GM12878 (cell line): ENCODE measurements around the gene IFNAR1. TPM values are rescaled to one million over a fixed set of nuclear protein-coding genes. Genes with fewer than 3 reads are reported as not detected.

Experiments used
- ATF3 ChIP-seq: IDR thresholded peaks from 2 replicates; pipeline ENCODE4 v1.6.1; 2011; ENCODE audit warnings: low read depth, mild to moderate bottlenecking, low read length, moderate library complexity, borderline replicate concordance; ENCODE audit errors: extremely low read depth
- EZH2 ChIP-seq: IDR thresholded peaks from 2 replicates; pipeline ENCODE4 v1.6.1; 2012; ENCODE audit warnings: low read depth, mild to moderate bottlenecking, control low read depth, inconsistent platforms, low read length, borderline replicate concordance; ENCODE audit not compliant: control insufficient read depth
- FOXK2 ChIP-seq: fragments of 450-650 bp; IDR thresholded peaks from 2 replicates; pipeline ENCODE4 v1.6.1; 2017; ENCODE audit warnings: mild to moderate bottlenecking, moderate library complexity
- HDAC6 ChIP-seq: fragments of 200-600 bp; sonication (generic); IDR thresholded peaks from one replicate; pipeline ENCODE4 v1.8.0; 2017; ENCODE audit warnings: antibody characterized with exemption; ENCODE audit not compliant: unreplicated experiment
- HDGF ChIP-seq: fragments of 450-650 bp; IDR thresholded peaks from 2 replicates; pipeline ENCODE4 v1.6.1; 2016; ENCODE audit warnings: antibody characterized with exemption
- HSF1 ChIP-seq: fragments of 150-350 bp; IDR thresholded peaks from 2 replicates; pipeline ENCODE4 v1.6.1; 2014; ENCODE audit warnings: mild to moderate bottlenecking, low read depth, low read length
- IKZF1 ChIP-seq: fragments of 450-650 bp; conservative IDR thresholded peaks from 2 replicates; pipeline ENCODE4 v1.6.1; 2017; ENCODE audit warnings: antibody characterized with exemption, mild to moderate bottlenecking
- IKZF2 ChIP-seq, 2 experiments: fragments of 450-650 bp; IDR thresholded peaks; 2 replicates each; pipeline ENCODE4 v1.6.1; 2017; ENCODE audit warnings: mild to moderate bottlenecking in 2 of 2, moderate library complexity in 2 of 2
- IRF4 ChIP-seq: IDR thresholded peaks from 2 replicates; pipeline ENCODE4 v1.6.1; 2011; ENCODE audit warnings: low read depth, low read length
- MLLT1 ChIP-seq: fragments of 450-650 bp; IDR thresholded peaks from 2 replicates; pipeline ENCODE4 v1.6.1; 2016; ENCODE audit warnings: mild to moderate bottlenecking
- NR2C1 ChIP-seq: fragments of 450-650 bp; IDR thresholded peaks from 2 replicates; pipeline ENCODE4 v1.6.1; 2017; ENCODE audit warnings: antibody characterized with exemption, mild to moderate bottlenecking, moderate library complexity
- RAD21 ChIP-seq: IDR thresholded peaks from 2 replicates; pipeline ENCODE4 v1.6.1; 2011; ENCODE audit warnings: mild to moderate bottlenecking, low read depth, low read length, moderate library complexity; ENCODE audit not compliant: insufficient read depth
- RAD51 ChIP-seq: fragments of 450-650 bp; IDR thresholded peaks from 2 replicates; pipeline ENCODE4 v1.6.1; 2016; ENCODE audit warnings: moderate library complexity, mild to moderate bottlenecking, inconsistent platforms
- RCOR1 ChIP-seq: conservative IDR thresholded peaks from 2 replicates; pipeline ENCODE4 v1.6.1; 2012; ENCODE audit warnings: low read depth, low read length, improper control_type of control experiment
- RELB ChIP-seq: fragments of 450-650 bp; IDR thresholded peaks from 2 replicates; pipeline ENCODE4 v1.6.1; 2017; ENCODE audit warnings: low read depth, mild to moderate bottlenecking, moderate library complexity
- RUNX3 ChIP-seq: IDR thresholded peaks from 2 replicates; pipeline ENCODE4 v1.6.1; 2012; ENCODE audit warnings: low read length, inconsistent platforms
- SIX5 ChIP-seq: IDR thresholded peaks from 2 replicates; pipeline ENCODE4 v1.6.1; 2011; ENCODE audit warnings: mild to moderate bottlenecking, low read depth, low read length, moderate library complexity; ENCODE audit not compliant: severe bottlenecking
- SP1 ChIP-seq: IDR thresholded peaks from one replicate; pipeline ENCODE4 v1.6.1; 2011; ENCODE audit warnings: low read depth, low read length
- TCF3 ChIP-seq: IDR thresholded peaks from 2 replicates; pipeline ENCODE4 v1.6.1; 2012; ENCODE audit warnings: low read depth, mild to moderate bottlenecking, low read length, borderline replicate concordance; ENCODE audit not compliant: insufficient read depth
- ZBED1 ChIP-seq: IDR thresholded peaks from 2 replicates; pipeline ENCODE4 v1.6.1; 2016; ENCODE audit warnings: borderline replicate concordance
- ZBTB11 ChIP-seq: fragments of 450-650 bp; formaldehyde crosslinking; IDR thresholded peaks from 2 replicates; pipeline ENCODE4 v1.5.0; 2022; ENCODE audit warnings: mild to moderate bottlenecking, missing genetic modification characterization
- ZNF217 ChIP-seq: fragments of 450-650 bp; IDR thresholded peaks from 2 replicates; pipeline ENCODE4 v1.6.1; 2017; ENCODE audit warnings: antibody characterized with exemption, mild to moderate bottlenecking
- polyA plus RNA-seq, 11 experiments: library from polyadenylated mRNA; depleted of rRNA in 4 of 11; unstranded in 6 of 11; stranded (reverse) in 5 of 11; fragments of >200 nt; fragmentation: Nextera tagmentation in 4 of 11; fragmentation: Illumina TruSeq in 1 of 11; extraction: Ambion mirVana in 4 of 11; extraction: Trizol in 1 of 11; gene quantifications; 1 replicate in 1 of 11; 2 replicates in 10 of 11; pipeline versions ENCODE4 v1.2.1 to v1.2.3, GENCODE V29; 2011 to 2016; ENCODE audit warnings: inconsistent platforms in 2 of 11, missing spikeins in 2 of 11, low read depth in 1 of 11
- total RNA-seq, 4 experiments: library from RNA; depleted of rRNA in 3 of 4; stranded (reverse); fragments of >200 nt in 3 of 4; fragmentation: Illumina TruSeq in 1 of 4; extraction: Trizol in 1 of 4; gene quantifications; 2 replicates each; pipeline versions ENCODE4 v1.2.1 to v1.2.3, GENCODE V29; 2013 to 2021

The IFNAR1 gene
- total and polyA plus RNA-seq, 10 of the 15 experiments (the other 5 are each of a cell fraction or from before 2014, with no cell fraction given), result 12.0 to 62.4 (median 24.6) TPM

GRCh38 chr21:33308586-33309490 is 15.9 kb upstream of the IFNAR1 start (continued):
- TF ChIP-seq ZBTB11 (CRISPR knock-in tag) (no peak), RAD51 (no peak), ZBED1 (no peak), MLLT1 (peak; percentile 69; the same call in 1 of the 2 replicates), ZNF217 (no peak), ATF3 (no peak), RUNX3 (peak; percentile 100), SP1 (peak; percentile 71), SIX5 (no peak), IKZF2 (IDR thresholded peaks at IDR 0.05) (peak; percentile 94 to 97), HDGF (no peak), TCF3 (peak; percentile 99), IRF4 (peak; percentile 83; the same call in 1 of the 2 replicates), RCOR1 (no peak), HDAC6 (no peak), RAD21 (0 out of 2 replicates have a peak, but pooled peaks have one; percentile 17), FOXK2 (no peak), NR2C1 (no peak), IKZF1 (peak; percentile 92), EZH2 (no peak), RELB (peak; percentile 77; the same call in 1 of the 2 replicates), HSF1 (no peak)
